GM12891 (cell line): Measurements from ENCODE around the gene SULF2.
A peak's percentile ranks its signal among the peaks of the same experiment; 100 is the strongest.

ENCODE experiments used
- DNase-seq: peaks from one replicate; pipeline ENCODE4 v3.0.0; 2011; ENCODE audit warnings: low spot score; ENCODE audit not compliant: insufficient read length
- FAIRE-seq: peaks from 2 replicates; lab custom pipeline; 2011; peaks lifted over from hg19 to GRCh38; lab: Jason Lieb, UNC
- PAX5 ChIP-seq: IDR thresholded peaks from 2 replicates; pipeline ENCODE4 v1.6.1; 2011; ENCODE audit warnings: low read length, moderate library complexity, mild to moderate bottlenecking; ENCODE audit not compliant: insufficient read depth, severe bottlenecking
- POLR2A ChIP-seq: IDR thresholded peaks from 2 replicates; pipeline ENCODE4 v1.6.1; 2011; ENCODE audit warnings: low read depth, low read length, control low read depth
- POLR2AphosphoS5 ChIP-seq: IDR thresholded peaks from 2 replicates; pipeline ENCODE4 v1.6.1; 2011; ENCODE audit warnings: low read depth, low read length, control low read depth
- POU2F2 ChIP-seq: IDR thresholded peaks from 2 replicates; pipeline ENCODE4 v1.6.1; 2011; ENCODE audit warnings: low read depth, mild to moderate bottlenecking, control low read depth, low read length, moderate library complexity
- SPI1 ChIP-seq: IDR thresholded peaks from 2 replicates; pipeline ENCODE4 v1.6.1; 2011; ENCODE audit warnings: low read depth, low read length, control low read depth
- TAF1 ChIP-seq: IDR thresholded peaks from 2 replicates; pipeline ENCODE4 v1.6.1; 2011; ENCODE audit warnings: low read depth, low read length, control low read depth

Gene SULF2

GRCh38 chr20:47735412-47736400 lies 49.6 kb downstream of the SULF2 start:
- no peak for TF ChIP-seq POLR2A
- TF ChIP-seq TAF1: no peak
- TF ChIP-seq POLR2AphosphoS5: no peak
- TF ChIP-seq SPI1: no peak
- no peak for TF ChIP-seq POU2F2
- no peak for TF ChIP-seq PAX5
- no peak for FAIRE-seq
- no peak for DNase-seq

- no peak for TF ChIP-seq POU2F2
- no peak for TF ChIP-seq POLR2A
- TF ChIP-seq POLR2AphosphoS5: no peak
- no peak for TF ChIP-seq PAX5
- no peak for TF ChIP-seq SPI1
- FAIRE-seq: no peak
These were observed 50.4 kb downstream of the SULF2 start for GRCh38 chr20:47734870-47735269.

GRCh38 chr20:47733892-47734291 lies 51.4 kb downstream of the SULF2 start:
- DNase-seq (no peak), FAIRE-seq (no peak)
- no peak for TF ChIP-seq TAF1
- no peak for TF ChIP-seq SPI1
- no peak for TF ChIP-seq POLR2A
- no peak for TF ChIP-seq PAX5
- TF ChIP-seq POLR2AphosphoS5: no peak
- no peak for TF ChIP-seq POU2F2

More at GRCh38 chr20:47734870-47735269, 50.4 kb downstream of the SULF2 start:
- DNase-seq: no peak

GRCh38 chr20:47730744-47731143 lies 54.5 kb downstream of the SULF2 start:
- no peak for TF ChIP-seq TAF1
- DNase-seq: no peak

GRCh38 chr20:47729472-47729871 lies 55.8 kb downstream of the SULF2 start:
- DNase-seq (no peak), FAIRE-seq (no peak)
- no peak for TF ChIP-seq PAX5

More at GRCh38 chr20:47730744-47731143, 54.5 kb downstream of the SULF2 start:
- no peak for FAIRE-seq

- no peak for FAIRE-seq
- DNase-seq: no peak
These were observed 57.3 kb downstream of the SULF2 start for GRCh38 chr20:47727909-47728361.

GRCh38 chr20:47727170-47727880 lies 58.0 kb downstream of the SULF2 start:
- TF ChIP-seq POLR2AphosphoS5 (no peak), TAF1 (no peak), PAX5 (no peak), POLR2A (no peak), POU2F2 (0 out of 2 replicates have a peak, but pooled peaks have one; percentile 8), SPI1 (peak; percentile 94)
- DNase-seq (peak; percentile 54), FAIRE-seq (peak; percentile 97)

More at GRCh38 chr20:47727909-47728361, 57.3 kb downstream of the SULF2 start:
- TF ChIP-seq POLR2AphosphoS5: no peak
- TF ChIP-seq POU2F2: no peak
- no peak for TF ChIP-seq PAX5
- TF ChIP-seq TAF1: no peak
- no peak for TF ChIP-seq POLR2A
- no peak for TF ChIP-seq SPI1

GRCh38 chr20:47726632-47727031 lies 58.6 kb downstream of the SULF2 start:
- TF ChIP-seq POLR2A (no peak), SPI1 (no peak), POLR2AphosphoS5 (no peak), PAX5 (no peak), TAF1 (no peak), POU2F2 (no peak)
- DNase-seq: no peak
- peak; percentile 13 for FAIRE-seq

- peak; percentile 70 for DNase-seq
- FAIRE-seq: peak; percentile 90
- TF ChIP-seq PAX5 (no peak), POU2F2 (peak; percentile 25; the same call in 1 of the 2 replicates), POLR2A (no peak)
These were observed 59.9 kb downstream of the SULF2 start for GRCh38 chr20:47725248-47725973.

- TF ChIP-seq TAF1 (no peak), POU2F2 (no peak), POLR2A (no peak), PAX5 (no peak), SPI1 (no peak), POLR2AphosphoS5 (no peak)
- no peak for DNase-seq
- FAIRE-seq: no peak
These were observed 60.4 kb downstream of the SULF2 start for GRCh38 chr20:47724910-47725247.
